KMS-11 (cell line): Measurements from ENCODE around the gene ANKRD44.

Experiments
- H2AFZ ChIP-seq: fragments of 200-600 bp; sonication (generic); 2 replicates; pipeline ENCODE4 v1.6.1; 2016; ENCODE audit warnings: antibody characterized with exemption, mixed run types, low read depth
- H3K27ac ChIP-seq: fragments of 200-600 bp; sonication (generic); 2 replicates; pipeline ENCODE4 v1.6.1; 2016; ENCODE audit warnings: mild to moderate bottlenecking, mixed run types
- H3K27me3 ChIP-seq: fragments of 200-600 bp; sonication (generic); 2 replicates; pipeline ENCODE4 v1.6.1; 2017; ENCODE audit warnings: mild to moderate bottlenecking, low read depth, mixed run types, moderate library complexity; ENCODE audit not compliant: insufficient read depth
- H3K36me3 ChIP-seq: fragments of 200-600 bp; sonication (generic); 2 replicates; pipeline ENCODE4 v1.6.1; 2017; ENCODE audit warnings: mild to moderate bottlenecking, mixed run types; ENCODE audit not compliant: insufficient read depth
- H3K4me1 ChIP-seq: fragments of 200-600 bp; sonication (generic); 2 replicates; pipeline ENCODE4 v1.6.1; 2016; ENCODE audit warnings: mild to moderate bottlenecking, low read depth, mixed run types; ENCODE audit not compliant: poor library complexity, severe bottlenecking
- H3K4me2 ChIP-seq: fragments of 200-600 bp; sonication (generic); 2 replicates; pipeline ENCODE4 v1.7.0; 2016; ENCODE audit warnings: mild to moderate bottlenecking, mixed run types
- H3K4me3 ChIP-seq: fragments of 200-600 bp; sonication (generic); IDR thresholded peaks from 2 replicates; pipeline ENCODE4 v1.6.1; 2017; ENCODE audit warnings: low read depth, low read length, mixed read lengths; ENCODE audit not compliant: insufficient read depth
- H3K79me2 ChIP-seq: fragments of 200-600 bp; sonication (generic); 2 replicates; pipeline ENCODE4 v1.6.1; 2016; ENCODE audit warnings: low read depth, mixed run types; ENCODE audit not compliant: insufficient read depth
- H3K9ac ChIP-seq: fragments of 200-600 bp; sonication (generic); 2 replicates; pipeline ENCODE4 v1.6.1; 2016; ENCODE audit warnings: mild to moderate bottlenecking, mixed run types
- H4K20me1 ChIP-seq: fragments of 200-600 bp; sonication (generic); 2 replicates; pipeline ENCODE4 v1.6.1; 2016; ENCODE audit warnings: mild to moderate bottlenecking, mixed run types; ENCODE audit not compliant: insufficient read depth
- CTCF ChIP-seq: fragments of 200-600 bp; sonication (generic); conservative IDR thresholded peaks from 2 replicates; pipeline ENCODE4 v1.6.1; 2017; ENCODE audit warnings: low read depth, mild to moderate bottlenecking, antibody characterized with exemption, low read length, moderate library complexity, mixed read lengths

The ANKRD44 gene

GRCh38 chr2:197057959-197058358 is 252.6 kb downstream of the ANKRD44 start:
- Histone ChIP-seq H2AFZ (no peak overlapping the region), H3K27me3 (no peaks in the 10 kb centered on the region), H4K20me1 (no peaks in the 10 kb centered on the region), H3K36me3 (no peaks in the 10 kb centered on the region), H3K4me3 (no peak overlapping the region), H3K4me2 (no peak overlapping the region), H3K4me1 (peaks cover 8% of the 10 kb centered on the region), H3K27ac (no peak overlapping the region), H3K79me2 (no peaks in the 10 kb centered on the region), H3K9ac (no peak overlapping the region)
- no peak for TF ChIP-seq CTCF

- no peak for TF ChIP-seq CTCF
Measured at GRCh38 chr2:197055045-197055444, 255.5 kb downstream of the ANKRD44 start.

GRCh38 chr2:197054437-197054836 is 256.1 kb downstream of the ANKRD44 start:
- Histone ChIP-seq H3K4me3 (no peak overlapping the region), H3K36me3 (no peaks in the 10 kb centered on the region), H3K4me2 (no peak overlapping the region), H3K9ac (no peak overlapping the region), H3K27ac (no peak overlapping the region), H2AFZ (no peak overlapping the region), H3K27me3 (no peaks in the 10 kb centered on the region), H3K79me2 (no peaks in the 10 kb centered on the region), H4K20me1 (no peaks in the 10 kb centered on the region), H3K4me1 (no peaks in the 10 kb centered on the region)
- no peak for TF ChIP-seq CTCF

More at GRCh38 chr2:197055045-197055444, 255.5 kb downstream of the ANKRD44 start:
- Histone ChIP-seq H3K4me3 (no peak overlapping the region), H3K27me3 (no peaks in the 10 kb centered on the region), H3K4me1 (no peaks in the 10 kb centered on the region), H3K4me2 (no peak overlapping the region), H3K27ac (no peak overlapping the region), H4K20me1 (no peaks in the 10 kb centered on the region), H3K9ac (no peak overlapping the region), H3K36me3 (no peaks in the 10 kb centered on the region), H3K79me2 (no peaks in the 10 kb centered on the region), H2AFZ (no peak overlapping the region)

GRCh38 chr2:197052356-197052755 is 258.2 kb downstream of the ANKRD44 start:
- no peak overlapping the region for H2AFZ ChIP-seq
- no peak overlapping the region for H3K4me2 ChIP-seq
- no peak for TF ChIP-seq CTCF
- H3K27ac ChIP-seq: no peak overlapping the region
- H3K9ac ChIP-seq: no peak overlapping the region
- H3K36me3 ChIP-seq: no peaks in the 10 kb centered on the region
- no peak overlapping the region for H3K4me3 ChIP-seq
- no peaks in the 10 kb centered on the region for H4K20me1 ChIP-seq
- no peaks in the 10 kb centered on the region for H3K79me2 ChIP-seq
- no peaks in the 10 kb centered on the region for H3K4me1 ChIP-seq
- H3K27me3 ChIP-seq: no peaks in the 10 kb centered on the region

GRCh38 chr2:197045115-197045514 is 265.5 kb downstream of the ANKRD44 start:
- Histone ChIP-seq H3K79me2 (no peaks in the 10 kb centered on the region), H3K4me3 (no peak overlapping the region), H3K9ac (no peak overlapping the region), H3K4me1 (peaks cover 12% of the 10 kb centered on the region), H3K36me3 (no peaks in the 10 kb centered on the region), H2AFZ (no peak overlapping the region), H3K27me3 (no peaks in the 10 kb centered on the region), H3K4me2 (no peak overlapping the region), H3K27ac (no peak overlapping the region), H4K20me1 (no peaks in the 10 kb centered on the region)
- no peak for TF ChIP-seq CTCF
